Measurements from ENCODE around the gene C1orf174. TPM values are rescaled to one million over a fixed set of nuclear protein-coding genes. Genes with fewer than 3 reads are reported as not detected.
"Not testable (repeated sequence)": the region's sequence is repeated elsewhere in the genome, so short reads cannot be mapped to it uniquely, and the experiment has no call there.

C1orf174 gene
- total RNA-seq, 1 donor from 2014 or later, result 18.3 TPM

DNA sequence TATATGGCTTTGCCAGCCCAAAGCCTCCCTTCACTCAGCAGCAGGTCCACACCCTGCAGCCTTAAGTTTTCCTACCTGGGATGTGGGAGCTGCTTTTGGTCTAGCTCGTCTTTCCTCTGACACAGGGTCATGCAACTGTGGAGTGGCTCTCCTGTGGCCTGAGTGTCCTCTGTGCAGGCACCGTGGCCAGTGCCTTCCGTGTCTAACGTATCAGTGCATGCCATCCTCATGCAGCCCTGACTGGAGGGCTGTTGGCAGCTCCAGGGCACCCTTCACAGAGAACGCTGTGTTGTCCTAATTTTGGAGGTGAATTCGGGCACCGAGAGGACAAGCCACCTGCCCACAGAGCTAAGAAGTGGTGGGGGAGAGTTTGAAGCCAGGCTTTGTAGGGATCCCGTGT is 25.7 kb upstream of the C1orf174 start:
- no peak for DNase-seq

DNA sequence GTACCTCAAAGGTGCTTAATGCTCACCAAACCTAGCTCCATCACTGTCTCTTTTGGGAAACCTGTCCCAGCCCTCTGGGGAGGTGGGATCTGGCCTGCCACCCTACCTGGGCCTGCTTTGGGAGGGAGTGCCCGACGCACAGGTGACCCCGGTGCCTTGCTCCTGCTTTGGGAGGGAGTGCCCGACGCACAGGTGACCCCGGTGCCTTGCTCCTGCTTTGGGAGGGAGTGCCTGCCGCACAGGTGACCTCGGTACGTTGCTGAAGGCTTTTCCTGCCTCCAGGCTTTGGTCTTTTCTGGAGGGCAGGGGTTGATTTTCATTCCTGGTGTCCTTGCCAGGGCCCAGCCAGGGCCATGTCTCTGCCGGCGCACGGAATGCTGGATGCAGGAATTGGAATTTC is 25.2 kb upstream of the C1orf174 start:
- DNase-seq, result no peak

DNA sequence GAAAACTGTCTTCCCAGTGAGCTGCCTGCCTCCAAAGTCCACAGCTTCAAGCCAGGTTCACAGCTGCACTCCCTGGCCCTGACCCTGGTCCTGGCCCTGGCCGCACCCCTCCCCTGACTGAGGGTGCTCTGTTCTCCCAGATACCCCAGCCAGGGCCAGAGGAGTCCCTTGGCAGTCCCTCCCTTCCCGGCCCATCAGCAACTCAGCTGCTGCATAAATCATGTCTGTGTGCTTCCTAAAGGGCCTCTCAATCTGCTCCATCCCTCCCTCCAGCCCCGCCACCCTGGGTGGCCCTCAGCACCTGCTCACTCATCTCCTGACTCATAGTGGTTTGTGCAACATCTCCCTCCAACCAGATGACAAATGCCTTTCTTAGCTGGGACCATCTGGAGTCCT is 24.8 kb upstream of the C1orf174 start:
- DNase-seq, result peak; percentile 61

DNA sequence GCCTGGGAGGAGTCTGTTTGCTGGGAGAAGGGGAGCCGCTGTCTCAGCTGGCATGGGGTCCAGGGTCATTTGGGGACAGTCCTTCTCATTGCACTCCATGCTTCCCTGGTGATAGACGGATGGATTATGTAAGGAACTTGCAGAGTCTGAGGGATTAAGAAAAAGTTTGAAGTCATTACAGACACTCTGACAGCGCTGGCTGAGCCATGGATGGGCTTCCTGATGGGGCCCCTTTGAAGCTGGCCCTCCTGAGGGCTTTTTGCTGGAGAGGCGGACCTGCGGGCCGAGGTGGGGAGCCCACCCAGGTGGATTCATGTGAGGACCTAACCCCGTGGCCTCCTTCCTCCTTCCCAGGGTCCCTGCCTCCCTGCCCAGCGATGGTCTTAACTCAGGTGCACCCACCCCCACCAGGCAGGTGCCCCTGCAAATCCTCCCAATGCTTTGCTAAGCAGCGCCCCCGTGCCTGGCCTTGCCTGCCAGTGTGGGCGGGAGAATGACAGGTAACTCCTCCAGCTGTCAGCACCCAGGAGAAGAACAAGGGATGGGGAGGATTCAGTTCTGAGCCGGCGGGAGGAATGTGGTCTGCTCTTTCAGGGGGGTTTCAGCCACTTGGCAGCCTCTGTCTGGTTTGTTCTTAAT is 24.2 kb upstream of the C1orf174 start:
- DNase-seq, result peak; percentile 56

DNA sequence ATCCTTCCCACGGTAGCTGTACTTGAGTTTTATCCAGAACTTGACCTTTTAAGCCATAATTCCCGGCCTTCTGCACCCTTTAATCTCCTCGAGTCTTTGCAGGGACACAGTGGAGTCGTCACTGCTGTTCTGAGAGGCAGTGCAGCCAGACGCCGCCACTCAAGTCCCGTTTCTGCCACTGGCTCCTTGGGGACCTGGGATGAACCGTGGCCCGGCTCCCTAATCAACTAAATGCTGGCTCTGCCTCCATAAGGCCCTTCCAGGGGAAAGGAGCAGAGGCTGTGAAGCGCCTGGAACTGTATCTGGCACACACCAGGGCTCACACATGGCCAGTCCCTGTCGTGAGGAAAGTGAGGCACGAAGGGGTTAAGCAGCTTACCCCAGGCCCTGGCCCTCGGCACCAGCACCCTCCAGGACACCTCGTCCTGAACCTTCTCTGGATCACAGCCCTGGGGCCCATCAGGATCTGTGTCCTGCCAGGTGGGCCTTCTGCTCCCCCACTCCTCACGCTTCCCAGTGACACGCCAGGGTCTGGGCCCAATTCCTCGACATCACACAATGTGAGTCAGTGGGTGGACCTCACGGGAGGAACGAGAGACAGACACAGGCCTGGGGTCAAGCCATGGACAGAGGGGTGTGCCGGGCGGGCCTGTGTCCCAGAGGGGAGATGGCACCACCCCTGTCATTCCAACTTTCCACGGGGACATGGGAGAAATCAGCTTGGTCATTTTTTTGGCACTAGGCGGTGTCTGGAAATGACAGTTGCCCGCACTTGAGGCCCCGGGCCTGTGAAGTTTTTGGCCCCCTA is 23.5 kb upstream of the C1orf174 start:
- DNase-seq, result no peak

- DNase-seq, result no peak
Measured at GRCh38 chr1:3922851-3923250, 22.8 kb upstream of the C1orf174 start.

DNA sequence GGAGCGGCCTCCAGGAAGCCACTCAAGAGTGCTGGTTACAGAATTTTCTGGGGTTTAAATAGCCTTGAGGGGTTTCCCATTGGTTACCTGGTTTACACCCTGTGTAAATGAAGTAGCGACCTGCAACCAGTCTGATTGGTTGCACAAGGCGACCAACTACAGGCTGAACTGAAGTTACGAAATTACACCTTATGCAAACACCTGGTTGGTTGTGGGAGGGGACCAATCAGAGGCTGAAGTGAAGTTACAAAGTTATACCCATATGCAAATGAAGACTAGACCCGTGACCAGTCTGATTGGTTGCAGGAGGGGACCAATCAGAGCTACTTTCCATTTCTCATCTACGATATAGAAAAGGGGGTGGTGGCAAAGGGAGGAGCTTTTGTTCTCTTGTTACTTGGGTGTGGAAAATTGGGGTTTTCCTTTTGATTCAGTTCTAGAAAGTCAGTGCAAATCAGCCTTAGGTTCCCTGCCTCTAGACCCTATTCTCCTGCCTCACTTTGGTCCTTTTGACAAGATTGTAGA is 22.2 kb upstream of the C1orf174 start:
- DNase-seq, result no peak

DNA sequence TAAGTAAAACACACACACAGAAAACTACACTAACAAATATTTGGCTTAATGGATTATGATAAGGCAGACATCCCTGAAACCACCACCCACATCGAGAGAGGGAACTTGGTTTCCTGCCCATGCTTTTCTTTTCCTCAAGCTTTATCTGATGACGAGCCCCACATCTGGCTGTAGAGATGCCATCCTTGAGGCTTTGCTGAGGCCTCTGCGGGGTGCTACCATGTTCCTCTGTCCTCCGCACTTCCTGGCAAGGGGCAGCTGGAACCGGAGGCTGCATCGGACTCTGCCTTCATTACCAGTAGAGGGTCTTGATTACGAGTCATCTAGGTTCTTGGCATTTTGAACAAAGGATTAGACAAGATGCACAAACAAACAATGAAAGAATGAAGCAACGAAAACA is 21.7 kb upstream of the C1orf174 start:
- no peak for DNase-seq

- no peak for DNase-seq
Measured at GRCh38 chr1:3919706-3920105, 19.6 kb upstream of the C1orf174 start.

DNA sequence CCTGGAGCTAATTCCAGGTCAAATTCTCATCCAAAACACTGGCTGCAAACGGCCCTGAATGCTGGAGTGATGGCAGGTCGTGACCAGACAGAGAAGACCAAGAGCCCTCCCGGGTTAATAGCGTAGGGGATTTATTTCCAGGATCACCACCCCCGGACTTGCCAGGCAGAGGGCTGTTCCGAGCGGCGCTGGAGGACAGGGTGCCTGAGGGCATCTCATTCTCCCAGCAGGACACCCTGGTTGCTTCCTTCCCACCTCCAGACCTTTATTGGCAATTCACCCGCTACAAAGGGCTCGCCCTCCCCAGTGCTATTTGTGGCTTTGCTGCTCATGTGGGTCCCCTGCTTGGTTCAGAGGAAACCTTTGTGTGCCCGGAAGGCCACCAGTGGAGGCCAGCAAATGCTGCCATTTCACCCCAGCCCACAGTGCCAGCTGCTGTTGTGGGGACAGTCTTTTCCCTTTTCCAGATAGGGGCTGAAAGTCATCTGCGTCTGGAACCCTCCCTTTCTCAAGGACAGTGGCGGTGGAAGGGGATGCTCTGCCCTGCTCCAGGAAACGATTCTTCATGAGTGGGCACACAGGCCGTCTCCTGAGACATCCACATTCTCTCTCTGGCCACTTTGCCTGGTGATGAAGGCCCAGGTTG is 19.0 kb upstream of the C1orf174 start:
- DNase-seq, result no peak

DNA sequence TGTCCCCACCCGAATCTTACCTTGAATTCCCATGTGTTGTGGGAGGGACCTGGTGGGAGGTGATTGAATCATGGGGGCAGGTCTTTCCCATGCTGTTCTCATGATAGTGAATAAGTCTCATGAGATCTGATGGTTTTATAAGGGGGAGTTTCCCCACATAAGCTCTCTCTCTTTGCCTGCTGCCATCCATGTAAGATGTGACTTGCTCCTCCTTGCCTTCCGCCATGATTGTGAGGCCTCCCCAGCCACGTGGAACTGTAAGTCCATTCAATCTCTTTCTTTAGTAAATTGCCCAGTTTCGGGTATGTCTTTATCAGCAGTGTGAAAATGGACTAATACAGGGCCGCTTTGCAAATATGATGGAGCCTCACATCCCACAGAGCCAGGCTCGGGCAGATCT is 18.3 kb upstream of the C1orf174 start:
- not testable (repeated sequence) for DNase-seq

GRCh38 chr1:3917761-3918160 is 17.7 kb upstream of the C1orf174 start:
- no peak for DNase-seq

GRCh38 chr1:3915551-3916121 is 15.6 kb upstream of the C1orf174 start:
- DNase-seq, result no peak

DNA sequence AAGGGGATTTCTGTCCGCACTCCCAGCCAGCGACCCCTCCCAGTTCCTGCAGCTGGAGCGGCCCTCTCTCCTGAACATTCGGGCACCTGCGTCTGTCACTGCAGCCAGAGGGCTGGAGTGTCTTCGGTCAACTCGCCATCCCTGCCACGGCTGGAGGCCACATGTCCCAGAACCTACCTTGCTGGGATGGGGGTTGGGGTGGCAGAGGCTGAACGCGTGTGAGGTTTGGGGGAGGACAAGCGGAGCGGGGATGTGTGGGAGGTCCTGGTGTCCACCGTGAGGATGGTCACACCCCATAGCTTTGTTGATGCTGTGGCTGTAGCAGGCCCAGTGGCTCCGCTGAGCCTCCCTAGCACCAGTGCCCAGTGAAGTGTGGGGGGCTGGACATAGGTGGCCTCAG is 14.8 kb upstream of the C1orf174 start:
- DNase-seq, result no peak

DNA sequence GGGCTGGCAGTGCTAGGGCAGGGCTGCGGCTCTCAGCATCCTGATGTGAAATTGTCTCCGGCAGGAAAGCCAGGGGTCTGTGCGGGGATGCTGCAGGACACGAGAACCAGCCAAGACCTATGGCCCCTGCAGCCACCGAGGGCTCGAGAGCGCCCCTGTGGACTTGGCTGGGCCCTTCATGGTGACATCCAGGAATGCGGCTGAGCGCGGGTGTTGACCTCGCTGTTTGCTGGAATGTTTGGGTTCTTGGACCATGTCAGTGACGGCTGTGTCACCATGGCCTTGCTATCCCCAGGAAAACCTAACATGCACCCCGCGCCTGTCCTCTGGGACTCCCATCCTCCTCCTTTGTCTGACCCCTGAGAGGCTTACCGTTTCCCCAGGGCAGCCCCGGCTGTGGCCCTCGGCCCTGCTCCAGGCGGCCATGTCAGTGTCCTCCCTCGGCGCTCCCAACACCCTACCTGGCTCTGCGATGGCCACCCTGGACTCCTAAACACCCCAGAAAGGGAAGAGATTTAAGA is 14.3 kb upstream of the C1orf174 start:
- DNase-seq, result no peak

DNA sequence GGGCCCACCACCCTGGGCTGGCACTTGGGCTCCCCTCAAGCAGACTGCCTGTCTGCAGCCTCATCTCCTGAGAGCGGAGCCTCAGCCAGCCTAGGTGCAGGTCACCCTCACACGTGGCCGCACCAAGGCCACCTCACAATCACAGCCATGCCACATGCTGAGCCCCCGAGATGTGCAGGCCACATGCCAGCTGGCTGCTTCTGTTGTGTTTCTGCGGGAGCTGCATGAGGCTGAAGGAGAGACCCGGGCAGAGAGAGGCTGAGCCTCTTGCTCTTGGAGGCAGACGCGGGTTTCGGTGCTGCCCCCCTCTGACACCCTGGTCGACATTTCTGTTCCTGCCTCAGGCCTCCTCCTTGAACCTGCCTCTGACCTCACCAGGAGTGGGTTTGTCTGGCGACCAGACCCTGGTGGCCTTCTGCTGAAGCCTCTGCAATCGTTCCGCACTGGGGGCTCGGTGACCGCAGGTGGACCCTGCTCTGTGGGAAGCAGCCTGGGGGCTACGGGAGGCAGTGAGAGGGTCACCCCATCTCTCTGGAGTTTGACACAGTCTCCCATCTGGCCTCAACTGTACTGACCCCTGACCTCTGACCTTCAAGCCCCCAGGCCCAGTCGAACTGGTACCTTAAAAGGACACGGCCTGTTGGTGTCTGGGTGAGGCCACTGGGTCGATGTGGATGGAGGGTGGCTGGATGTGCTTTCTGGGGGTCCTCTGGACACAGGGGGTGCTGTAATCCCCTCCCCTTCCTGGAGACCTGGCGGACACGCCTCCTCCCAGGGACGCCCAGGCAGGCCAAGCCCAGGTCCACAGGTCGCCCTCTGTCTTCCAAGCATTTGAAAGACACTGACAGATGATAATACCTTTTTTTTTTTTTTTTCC is 13.0 kb upstream of the C1orf174 start:
- DNase-seq, result no peak

- no peak for DNase-seq
Measured at GRCh38 chr1:3911981-3912808, 12.1 kb upstream of the C1orf174 start.

- DNase-seq, result peak; percentile 88
Measured at GRCh38 chr1:3910857-3911845, 11.1 kb upstream of the C1orf174 start.

- DNase-seq, result no peak
Measured at GRCh38 chr1:3910049-3910731, 10.1 kb upstream of the C1orf174 start.

All from tongue (tissue), 2 donors.